ENCODE measurements around the gene EIF2S3B. TPM values are rescaled to one million over a fixed set of nuclear protein-coding genes. Genes with fewer than 3 reads are reported as not detected.
"Not testable (repeated sequence)": the region's sequence is repeated elsewhere in the genome, so short reads cannot be mapped to it uniquely, and the experiment has no call there.

Gene EIF2S3B
- 1.5 TPM for polyA plus RNA-seq (ENCODE audit: insufficient read length)
- long read RNA-seq, donor 1, partial matches to known transcripts = 0 of 1 reads
- long read RNA-seq, donor 1, other reads (novel, unspliced or antisense) = 0 of 1 reads
- long read RNA-seq, donor 2 = 0 reads
- long read RNA-seq, donor 3 = 0 reads
- long read RNA-seq, donor 4 = 0 reads
- long read RNA-seq, donor 5 = 0 reads
- long read RNA-seq, donor 6 = 0 reads
- long read RNA-seq, donor 7, partial matches to known transcripts = 0 of 1 reads
- long read RNA-seq, donor 7, other reads (novel, unspliced or antisense) = 0 of 1 reads
- long read RNA-seq, donor 8, partial matches to known transcripts = 0 of 1 reads
- long read RNA-seq, donor 8, other reads (novel, unspliced or antisense) = 0 of 1 reads

DNA sequence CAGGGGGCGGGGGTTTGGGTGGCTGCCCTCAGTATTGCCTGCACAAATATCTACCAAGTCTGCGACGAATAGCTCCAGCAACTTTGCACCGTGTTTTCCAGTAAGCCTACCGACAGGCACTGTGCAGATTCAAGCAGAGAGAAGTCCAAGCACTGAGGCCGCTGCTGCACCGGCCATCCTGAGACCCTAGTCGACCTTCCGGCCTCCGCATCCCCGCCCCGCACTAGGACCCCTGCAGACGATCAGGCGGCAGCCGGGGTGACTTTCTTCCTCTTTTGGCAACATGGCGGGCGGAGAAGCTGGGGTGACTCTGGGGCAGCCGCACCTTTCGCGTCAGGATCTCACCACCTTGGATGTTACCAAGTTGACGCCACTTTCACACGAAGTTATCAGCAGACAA, at the start of gene EIF2S3B:
Gene EIF2S3B, plus strand, starts transcription at position 271 of the 400 bp plus-strand sequence. Its CDS starts 13 bp downstream, at position 284.
- no peak for DNase-seq

DNA sequence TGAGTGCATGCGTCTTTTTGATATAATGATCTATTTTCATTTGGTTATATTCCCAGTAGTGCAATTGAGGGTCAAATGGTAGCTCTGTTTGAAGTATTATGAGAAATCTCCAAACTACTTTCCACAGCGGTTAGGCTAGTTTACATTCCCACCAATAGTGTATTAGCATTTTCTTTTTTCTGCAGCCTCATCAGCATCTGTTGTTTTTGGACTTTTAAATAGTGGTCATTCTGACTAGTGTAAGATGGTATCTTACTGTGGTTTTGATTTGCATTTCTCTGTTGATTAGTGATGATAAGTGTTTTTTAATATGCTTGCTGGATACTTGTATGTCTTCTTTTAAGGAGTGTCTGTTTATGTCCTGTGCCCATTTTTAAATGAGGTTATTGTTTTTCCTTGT, 48.8 kb upstream of the EIF2S3B start:
- DNase-seq = no peak

DNA sequence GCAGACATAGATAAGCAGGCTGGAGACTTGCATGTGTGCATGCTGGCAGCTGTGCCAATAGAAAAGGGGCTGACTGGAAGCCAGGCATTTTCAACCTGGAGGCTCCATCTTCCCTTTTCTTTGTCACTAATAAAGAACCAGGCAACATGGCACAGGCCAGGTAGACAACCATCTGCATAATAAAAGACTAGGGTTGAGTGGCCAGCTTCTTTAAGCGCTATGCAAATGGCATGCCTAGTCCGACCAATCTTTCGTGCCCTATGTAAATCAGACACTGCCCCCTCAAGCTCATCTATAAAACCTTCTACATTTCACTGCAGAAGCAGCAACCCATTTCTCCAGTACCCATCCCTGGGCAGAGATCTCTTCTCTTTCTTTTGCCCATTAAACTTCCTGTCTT, 47.9 kb upstream of the EIF2S3B start:
- no peak for DNase-seq

DNA sequence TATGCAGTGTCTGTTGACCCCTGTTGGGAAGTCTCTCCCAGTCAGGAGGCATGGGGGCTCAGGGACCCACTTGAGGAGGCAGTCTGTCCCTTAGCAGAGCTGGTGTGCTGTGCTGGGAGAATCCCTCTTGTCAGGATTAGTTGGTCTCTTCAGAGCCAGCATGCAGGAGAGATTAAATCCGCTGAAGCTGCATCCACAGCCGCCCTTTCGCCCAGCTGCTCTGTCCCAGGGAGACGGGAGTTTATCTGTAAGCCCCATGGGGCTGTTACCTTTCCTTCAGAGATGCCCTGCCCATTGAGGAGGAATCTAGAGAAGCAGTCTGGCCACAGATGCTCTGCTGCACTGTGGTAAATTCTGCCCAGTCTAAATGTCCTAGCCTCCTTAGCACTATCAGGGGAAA, 39.4 kb upstream of the EIF2S3B start:
- DNase-seq = no peak

DNA sequence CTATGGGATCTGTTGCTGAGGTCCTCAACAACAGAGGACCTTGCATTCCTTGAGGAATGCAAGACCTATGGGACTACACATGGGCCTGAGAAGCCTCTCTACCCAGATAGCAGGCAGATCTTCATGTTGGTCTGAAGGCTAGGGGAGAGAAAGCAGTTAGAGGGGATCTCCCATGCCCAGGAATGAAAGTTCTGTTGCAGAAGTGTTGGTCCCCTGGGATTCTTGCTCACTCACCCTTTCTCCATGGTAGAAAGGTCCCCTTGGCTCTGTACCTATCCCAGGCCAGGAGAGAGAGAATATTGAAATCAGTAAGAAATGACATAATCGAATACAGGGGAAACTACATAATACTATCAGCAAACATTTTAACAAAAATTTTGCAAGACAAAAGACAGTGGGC, 36.0 kb upstream of the EIF2S3B start:
- no peak for DNase-seq

DNA sequence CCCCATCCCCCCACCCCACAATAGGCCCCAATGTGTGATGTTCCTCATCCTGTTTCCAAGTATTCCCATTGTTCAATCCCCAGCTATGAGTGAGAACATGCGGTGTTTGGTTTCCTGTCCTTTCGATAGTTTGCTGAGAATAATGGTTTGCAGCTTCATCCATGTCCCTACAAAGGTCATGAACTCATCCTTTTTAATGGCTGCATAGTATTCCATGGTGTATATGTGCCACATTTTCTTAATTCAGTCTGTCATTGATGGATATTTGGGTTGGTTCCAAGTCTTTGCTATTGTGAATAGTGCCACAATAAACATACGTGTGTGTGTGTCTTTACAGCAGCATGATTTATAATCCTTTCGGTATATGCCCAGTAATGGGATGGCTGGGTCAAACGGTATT, 32.9 kb upstream of the EIF2S3B start:
- DNase-seq = not testable (repeated sequence)

DNA sequence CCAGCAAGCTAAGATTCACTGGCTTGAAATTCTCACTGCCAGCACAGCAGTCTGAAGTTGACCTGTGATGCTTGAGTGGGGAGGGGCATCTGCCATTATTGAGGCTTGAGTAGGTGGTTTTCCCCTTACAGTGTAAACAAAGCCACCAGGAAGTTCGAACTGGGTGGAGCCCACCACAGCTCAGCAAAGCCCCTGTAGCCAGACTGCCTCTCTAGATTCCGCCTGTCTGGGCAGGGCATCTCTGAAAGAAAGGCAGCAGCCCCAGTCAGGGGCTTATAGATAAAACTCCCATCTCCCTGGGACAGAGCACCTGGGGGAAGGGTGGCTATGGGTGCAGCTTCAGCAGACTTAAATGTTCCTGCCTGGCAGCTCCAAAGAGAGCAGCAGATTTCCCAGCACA, 23.8 kb upstream of the EIF2S3B start:
- not testable (repeated sequence) for DNase-seq

DNA sequence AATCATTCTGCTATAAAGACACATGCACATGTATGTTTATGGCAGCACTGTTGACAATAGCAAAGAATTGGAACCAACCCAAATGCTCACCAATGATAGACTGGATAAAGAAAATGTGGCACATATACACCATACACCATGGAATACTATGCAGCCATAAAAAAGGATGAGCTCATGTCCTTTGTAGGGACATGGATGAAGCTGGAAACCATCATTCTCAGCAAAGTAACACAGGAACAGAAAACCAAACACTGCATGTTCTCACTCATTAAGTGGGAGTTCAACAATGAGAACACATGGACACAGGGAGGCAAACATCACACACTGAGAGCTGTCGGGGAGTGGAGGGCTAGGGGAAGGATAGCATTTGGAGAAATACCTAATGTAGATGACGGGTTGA, 18.4 kb upstream of the EIF2S3B start:
- DNase-seq = not testable (repeated sequence)

DNA sequence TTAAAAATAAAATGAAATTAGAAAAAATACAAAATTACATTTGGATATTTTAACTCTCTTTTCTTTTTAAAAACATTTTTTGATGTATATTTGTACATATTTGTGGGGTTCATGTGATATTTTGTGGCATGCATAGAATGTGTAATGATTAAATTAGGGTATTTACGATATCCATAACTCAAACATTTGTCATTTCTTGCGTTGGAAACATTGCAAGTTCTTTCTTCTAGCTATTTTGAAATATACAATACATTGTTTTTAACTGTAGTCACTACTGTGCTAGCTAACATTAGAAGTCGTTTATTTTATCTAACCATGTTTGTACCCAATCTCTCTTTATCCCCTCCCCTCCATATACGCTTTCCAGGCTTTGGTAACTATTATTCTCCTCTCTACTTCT, 13.9 kb upstream of the EIF2S3B start:
- DNase-seq = no peak

DNA sequence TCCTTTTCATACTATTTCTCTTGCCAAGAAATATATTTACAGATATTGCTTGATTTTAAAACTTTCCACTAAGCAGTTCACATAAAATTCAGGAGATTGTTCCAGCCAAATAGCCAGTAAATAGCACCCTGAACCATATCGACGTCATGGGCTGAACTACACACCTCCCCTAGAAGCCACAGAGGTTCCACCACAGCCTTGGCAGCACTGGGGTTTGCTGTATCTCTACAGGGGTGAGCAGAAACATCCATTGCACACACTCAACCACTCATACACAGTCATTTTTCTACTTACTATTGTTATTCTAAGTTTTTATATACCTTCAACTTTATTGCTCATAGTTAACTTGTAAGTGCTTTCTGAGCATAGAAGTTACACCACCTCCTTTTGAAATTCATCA, 8.1 kb upstream of the EIF2S3B start:
- DNase-seq = no peak

DNA sequence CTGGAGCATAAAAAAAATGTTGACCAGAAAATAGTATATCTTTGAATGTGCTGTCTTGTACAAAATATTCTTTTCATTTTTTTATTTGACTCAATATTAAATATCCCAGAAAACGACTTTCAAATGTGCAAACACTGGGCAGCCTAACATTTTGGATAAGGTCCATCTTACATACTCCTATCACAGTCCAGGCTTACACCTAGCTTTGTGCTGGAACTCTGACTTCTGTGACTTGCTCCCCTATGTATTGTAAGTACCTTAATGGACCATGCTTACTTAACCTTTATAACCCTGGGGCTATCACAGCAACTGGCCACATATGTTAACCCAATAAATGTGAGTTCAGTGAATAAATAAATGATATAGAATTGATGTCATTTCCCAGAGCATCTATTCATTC, 7.6 kb upstream of the EIF2S3B start:
- DNase-seq = no peak

DNA sequence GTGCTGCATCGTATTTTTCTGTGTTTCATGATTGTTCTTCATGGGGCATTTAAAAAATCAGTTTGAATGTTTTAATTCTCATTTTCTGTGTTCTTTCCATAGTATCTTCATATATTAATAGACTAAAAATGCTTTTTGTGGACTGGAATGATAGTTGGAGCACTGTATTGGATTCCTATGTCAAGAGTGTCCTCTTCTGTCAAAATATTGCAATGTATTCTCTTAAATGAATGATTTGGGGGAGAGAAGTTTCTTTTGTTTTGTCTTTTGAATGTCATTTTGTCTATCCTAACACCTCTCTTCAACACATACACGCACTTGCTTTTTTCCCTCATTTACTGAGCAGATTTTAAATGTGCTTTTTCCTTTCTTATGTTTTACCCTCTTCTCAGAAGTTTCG, 4.7 kb upstream of the EIF2S3B start:
- DNase-seq = no peak

DNA sequence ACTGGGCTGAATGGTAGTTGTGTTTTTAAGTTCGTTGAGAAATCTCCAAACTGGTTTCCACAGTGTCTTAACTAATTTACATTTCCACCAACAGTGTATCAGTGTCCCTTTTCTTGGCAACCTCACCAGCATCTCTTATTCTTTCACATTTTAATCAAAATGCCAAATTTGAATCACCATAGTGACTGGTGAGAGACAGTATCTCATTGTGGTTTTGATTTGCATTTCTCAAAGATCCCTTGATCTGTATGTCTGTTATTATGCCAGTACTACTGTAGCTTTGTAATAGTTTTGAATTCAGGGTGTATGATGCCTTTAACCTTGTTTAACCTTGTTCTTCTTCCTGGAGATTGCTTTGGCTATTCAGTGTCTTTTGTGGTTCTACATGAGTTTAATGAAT, 2.2 kb upstream of the EIF2S3B start:
- no peak for DNase-seq

DNA sequence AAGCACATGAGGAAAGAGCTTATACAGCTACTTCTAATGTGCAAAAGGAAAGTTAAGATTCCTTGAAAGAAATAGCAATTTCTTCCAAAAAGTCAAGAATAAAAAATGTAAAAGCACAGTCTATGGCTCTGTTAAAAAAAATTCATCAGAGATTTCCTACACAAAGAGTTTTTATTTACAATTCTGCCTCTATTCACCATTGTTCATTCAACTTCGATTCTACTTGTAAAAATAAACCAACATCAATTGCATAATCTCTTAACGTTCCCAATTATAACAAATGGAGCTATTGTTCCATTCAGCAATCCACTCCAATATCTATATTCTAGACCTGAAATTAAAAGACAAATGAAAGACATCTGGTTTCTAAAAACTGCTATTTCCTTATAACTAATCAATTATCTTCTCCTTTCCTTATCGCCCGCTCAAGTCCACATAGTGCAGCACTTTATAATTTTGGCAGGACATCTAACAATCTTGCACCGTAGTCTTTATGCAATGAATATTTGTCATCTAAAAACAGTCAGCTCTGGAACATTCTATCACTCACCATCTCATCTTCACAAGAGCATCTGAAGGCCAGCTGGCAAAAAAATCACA, 6.2 kb downstream of the EIF2S3B start:
- no peak for DNase-seq

DNA sequence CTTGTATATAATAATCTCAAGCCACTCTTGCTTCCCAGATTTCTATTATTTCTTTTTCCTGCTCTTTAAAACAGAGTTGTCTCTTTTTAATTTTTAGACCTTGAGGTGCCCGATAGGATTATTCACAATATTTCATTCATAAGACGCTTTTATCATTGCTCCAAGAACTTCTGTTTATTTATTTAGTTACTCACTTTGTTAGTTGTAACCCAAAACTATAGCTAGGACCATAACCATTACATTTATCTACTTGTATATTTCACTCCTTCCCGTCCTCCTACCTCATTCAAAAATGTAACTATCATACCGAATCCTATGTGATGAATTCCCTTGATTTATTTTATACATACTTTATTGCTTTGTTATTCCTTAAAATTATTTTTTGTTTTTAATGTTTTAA, 7.1 kb downstream of the EIF2S3B start:
- DNase-seq = no peak

DNA sequence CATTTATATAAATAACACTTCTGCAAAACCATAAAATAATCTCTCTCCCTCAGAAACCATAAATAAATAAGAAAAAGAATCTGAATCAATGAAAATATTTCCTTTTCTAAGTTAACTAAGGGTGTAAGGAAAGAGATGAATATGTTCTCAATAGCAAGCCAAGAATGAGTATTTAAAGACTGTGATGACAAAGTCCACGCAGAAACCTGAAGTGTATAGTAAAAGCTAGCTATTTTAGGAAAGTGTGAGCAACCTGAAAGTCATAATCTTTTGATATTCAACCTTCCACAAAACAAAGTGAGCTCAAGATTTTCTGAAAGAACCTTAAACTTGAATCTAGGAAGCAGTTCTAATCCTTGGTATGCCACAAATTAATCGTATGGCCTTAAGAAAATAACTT, 15.9 kb downstream of the EIF2S3B start:
- no peak for DNase-seq

DNA sequence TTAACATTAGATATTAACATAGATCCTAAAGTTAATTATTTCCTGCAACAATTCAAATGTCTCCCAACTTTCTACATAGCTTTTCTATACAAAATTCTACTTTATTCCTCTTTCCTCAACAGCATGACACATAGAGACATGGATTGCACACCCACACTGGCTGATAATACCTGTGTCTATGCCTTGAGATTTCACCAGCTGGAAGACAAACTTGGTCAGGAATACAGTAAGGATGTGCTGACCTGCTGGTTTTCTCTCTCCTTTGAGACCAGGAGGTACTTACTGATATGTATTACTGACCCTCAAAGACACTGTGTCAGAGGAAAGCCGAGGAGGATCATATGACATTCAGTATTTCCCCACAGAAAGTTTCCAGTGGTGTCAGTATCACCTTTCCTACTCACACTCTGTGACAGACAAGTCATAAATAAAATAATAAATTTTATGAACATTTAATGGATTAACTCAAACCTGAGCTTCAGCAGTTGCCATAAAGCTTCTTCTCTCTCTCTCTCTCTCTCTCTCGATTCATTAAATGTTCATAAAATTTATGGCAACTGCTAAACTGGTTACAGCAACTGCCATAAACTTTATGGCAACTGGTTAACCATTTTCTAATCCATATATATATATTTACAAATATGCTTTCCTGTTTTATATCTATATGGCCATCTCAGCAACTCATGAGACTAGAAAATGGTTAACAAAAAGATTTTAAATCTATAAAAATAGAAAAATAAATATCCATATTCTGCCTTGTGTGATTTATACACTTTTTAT, 22.7 kb downstream of the EIF2S3B start:
- DNase-seq = peak; percentile 12

DNA sequence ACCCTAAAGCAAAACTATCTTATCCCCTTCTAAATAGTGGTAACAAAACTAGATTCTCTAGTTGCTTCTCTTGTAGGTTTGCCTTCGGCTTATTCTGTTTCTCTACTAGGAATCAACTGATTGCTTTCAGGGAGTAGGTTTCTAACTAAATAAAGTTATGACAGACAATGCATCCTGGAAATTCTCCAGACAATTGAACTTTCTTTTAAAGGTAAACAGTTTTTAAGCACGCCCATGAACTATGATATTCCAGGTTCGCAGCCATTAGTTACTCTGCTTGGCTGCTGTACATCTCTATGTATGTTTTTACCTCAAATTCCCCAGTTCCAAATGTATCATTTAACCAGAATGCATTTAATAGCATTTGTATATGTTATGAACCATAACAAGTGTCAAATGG, 23.9 kb downstream of the EIF2S3B start:
- no peak for DNase-seq

DNA sequence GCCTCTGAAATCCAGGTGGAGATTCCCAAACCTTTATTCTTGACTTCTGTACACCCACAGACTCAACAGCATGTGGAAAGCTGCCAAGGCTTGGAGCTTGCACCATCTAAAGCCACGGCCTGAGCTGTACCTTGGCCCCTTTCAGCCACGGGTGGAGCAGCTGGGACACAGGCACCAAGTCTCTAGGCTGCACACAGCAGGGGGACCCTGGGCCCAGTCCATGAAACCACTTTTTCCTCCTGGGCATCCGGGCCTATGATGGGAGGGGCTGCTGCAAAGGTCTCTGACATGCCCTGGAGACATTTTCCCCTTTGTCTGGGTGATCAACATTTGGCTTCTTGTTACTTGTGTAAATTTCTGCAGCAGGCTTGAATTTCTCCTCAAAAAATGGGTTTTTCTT, 32.0 kb downstream of the EIF2S3B start:
- no peak for DNase-seq

DNA sequence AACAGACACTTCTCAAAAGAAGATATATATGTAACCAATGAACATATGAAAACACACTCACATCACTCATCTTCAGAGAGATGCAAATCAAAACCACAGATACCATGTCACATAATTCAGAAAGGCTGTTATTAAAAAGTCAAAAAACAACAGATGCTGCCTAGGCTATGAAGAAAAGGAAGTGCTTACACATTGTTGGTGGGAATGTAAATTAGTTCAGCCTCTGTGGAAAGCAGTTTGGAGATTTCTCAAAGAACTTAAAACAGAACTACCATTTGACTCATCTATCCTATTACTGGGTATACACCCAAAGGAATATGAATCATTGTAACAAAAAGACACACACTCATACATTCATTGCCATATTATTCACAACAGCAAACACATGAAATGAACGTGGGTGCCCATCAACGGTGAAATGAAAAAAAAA, 35.1 kb downstream of the EIF2S3B start:
- DNase-seq = no peak

DNA sequence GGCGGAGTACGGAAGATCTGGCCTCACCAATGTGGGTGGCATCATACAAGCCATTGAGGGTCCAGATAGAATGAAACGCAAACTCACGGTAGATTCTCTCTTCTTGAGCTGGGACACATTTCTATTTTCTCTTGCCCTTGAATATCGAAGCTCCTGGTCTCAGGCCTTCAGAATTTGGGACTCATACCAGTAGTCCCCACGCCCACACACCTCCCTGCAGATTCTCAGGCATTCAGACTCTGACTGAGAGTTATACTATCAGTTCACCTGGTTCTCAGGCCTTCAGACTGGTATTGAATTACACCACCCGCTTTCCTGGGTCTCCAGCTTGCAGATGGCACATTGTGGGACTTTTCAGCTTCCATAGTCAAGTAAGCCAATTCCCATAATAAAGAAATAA, 37.8 kb downstream of the EIF2S3B start:
- no peak for DNase-seq

DNA sequence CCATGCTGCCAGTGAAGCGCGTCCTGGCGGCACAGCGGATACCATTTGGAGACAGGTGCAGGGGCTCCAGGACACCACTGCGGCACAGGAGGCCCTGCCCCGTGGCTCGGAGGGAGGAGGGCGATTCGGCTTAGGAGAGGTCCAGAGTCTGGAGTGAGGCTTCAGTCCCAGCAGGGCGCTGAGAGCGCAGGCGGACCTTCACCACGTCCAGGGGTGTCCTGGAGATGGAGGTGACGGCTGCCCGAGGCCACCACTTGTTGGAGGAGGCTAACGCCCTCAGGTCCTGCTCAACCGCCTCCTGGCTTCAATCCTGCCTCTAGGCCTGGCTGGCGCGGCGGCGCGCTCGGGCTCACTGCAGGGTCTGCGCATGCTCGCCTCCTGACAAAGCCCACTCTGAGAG, 45.7 kb downstream of the EIF2S3B start:
- DNase-seq = no peak

DNA sequence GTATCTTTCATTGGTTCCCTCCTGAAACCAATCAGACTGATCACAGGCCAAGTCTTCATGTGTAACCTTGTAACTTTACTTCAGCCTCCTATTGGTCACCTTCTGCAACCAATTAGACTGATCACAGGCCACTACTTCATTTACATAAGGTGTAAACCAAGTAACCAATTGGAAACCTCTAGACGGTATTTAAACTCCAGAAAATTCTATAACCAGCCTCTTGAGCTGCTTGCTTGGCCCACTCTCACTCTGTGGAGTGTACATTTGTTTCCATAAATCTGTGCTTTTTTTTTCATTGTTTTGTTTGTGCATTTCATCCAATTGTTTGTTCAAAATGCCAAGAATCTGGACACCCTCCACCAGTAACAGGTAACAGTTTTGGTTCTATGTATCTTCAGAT, 47.5 kb downstream of the EIF2S3B start:
- DNase-seq = no peak

Data from left kidney (tissue), 8 donors.